ENCODE data around the gene PADI3. TPM values are rescaled to one million over a fixed set of nuclear protein-coding genes. Genes with fewer than 3 reads are reported as not detected.

Gene PADI3
- total and polyA plus RNA-seq, 4 donors, result 0.13 TPM; not detected in 3

DNA sequence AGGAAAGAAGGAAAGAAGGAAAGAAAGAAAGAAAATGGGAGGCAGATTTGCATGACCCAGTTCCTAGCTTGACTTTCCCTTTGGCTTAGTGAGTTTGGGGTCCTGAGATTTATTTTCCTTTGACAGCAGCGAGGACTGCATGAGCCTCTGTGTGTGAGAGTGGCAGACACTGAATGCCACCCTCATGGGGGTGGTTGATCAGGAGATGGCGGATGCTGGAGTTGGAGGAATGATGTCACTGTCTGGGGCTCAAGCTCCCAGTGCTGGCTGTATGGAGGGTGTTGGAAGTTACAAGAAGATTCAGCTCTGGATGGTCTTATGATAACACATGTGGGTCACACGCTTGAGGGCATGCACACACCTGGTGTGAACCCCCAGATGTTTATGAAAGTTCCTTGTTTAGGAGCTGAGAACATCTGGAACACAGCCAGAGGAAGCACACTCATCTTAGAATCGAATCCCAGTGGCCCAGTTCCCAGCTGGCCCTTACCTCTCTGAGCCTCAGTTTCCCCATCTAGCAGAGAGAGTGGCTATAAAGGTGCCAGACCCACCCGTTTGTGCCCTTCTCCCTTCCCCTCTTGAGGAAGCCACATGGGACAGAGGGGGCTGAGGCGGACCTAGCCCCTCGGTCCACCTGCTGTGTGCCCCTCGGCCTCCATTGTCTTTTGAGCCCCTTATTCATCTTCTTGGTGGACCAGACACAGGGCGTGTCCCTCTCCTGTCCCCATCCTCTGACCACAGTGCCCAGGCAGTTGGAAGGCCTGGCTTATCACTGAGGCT lies 64.8 kb downstream of the PADI3 start:
- Histone ChIP-seq H3K27me3 (ENCODE audit: control insufficient read depth in 3 of 3, insufficient read depth in 3 of 3, low read length in 2 of 3) (no peaks in the 10 kb centered on the region), H3K36me3 (ENCODE audit: control insufficient read depth in 4 of 4, insufficient read depth in 4 of 4, low read length in 4 of 4) (no peaks in the 10 kb centered on the region), H3K4me1 (ENCODE audit: control insufficient read depth in 5 of 5, insufficient read depth in 5 of 5, low read length in 5 of 5) (no peaks in the 10 kb centered on the region), H3K9ac (ENCODE audit: insufficient read depth in 1 of 2, low read length in 2 of 2) (no peak overlapping the region), H3K9me3 (ENCODE audit: control insufficient read depth in 4 of 4, insufficient read depth in 3 of 4, low read length in 3 of 4) (peaks cover 0 to 2% (median 0%) of the 10 kb centered on the region in 4 donors), H3K27ac (ENCODE audit: low read depth in 1 of 2, low read length in 1 of 2) (no peak overlapping the region), H3K4me3 (no peak overlapping the region)
- TF ChIP-seq, protein P1, sequence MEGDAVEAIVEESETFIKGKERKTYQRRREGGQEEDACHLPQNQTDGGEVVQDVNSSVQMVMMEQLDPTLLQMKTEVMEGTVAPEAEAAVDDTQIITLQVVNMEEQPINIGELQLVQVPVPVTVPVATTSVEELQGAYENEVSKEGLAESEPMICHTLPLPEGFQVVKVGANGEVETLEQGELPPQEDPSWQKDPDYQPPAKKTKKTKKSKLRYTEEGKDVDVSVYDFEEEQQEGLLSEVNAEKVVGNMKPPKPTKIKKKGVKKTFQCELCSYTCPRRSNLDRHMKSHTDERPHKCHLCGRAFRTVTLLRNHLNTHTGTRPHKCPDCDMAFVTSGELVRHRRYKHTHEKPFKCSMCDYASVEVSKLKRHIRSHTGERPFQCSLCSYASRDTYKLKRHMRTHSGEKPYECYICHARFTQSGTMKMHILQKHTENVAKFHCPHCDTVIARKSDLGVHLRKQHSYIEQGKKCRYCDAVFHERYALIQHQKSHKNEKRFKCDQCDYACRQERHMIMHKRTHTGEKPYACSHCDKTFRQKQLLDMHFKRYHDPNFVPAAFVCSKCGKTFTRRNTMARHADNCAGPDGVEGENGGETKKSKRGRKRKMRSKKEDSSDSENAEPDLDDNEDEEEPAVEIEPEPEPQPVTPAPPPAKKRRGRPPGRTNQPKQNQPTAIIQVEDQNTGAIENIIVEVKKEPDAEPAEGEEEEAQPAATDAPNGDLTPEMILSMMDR (IDR thresholded peaks at IDR 0.05; ENCODE audit: control extremely low read depth, extremely low read depth), result no peak
- 78 to 85% methylated on average over 9 of the region's 9 CpGs for WGBS, 2 donors
- ATAC-seq (ENCODE audit: insufficient read depth, low FRiP score) (no peak), DNase-seq (no peak)

- no peaks in the 10 kb centered on the region for H3K36me3 ChIP-seq (ENCODE audit: control insufficient read depth in 4 of 4, insufficient read depth in 4 of 4, low read length in 4 of 4)
- WGBS, 2 donors, result 55 to 65% methylated on average over 8 to 9 of the region's 9 CpGs
- no peak overlapping the region for H3K9ac ChIP-seq (ENCODE audit: insufficient read depth in 1 of 2, low read length in 2 of 2)
- DNase-seq, result no peak
- peaks cover 0 to 2% (median 0%) of the 10 kb centered on the region in 4 donors for H3K9me3 ChIP-seq (ENCODE audit: control insufficient read depth in 4 of 4, insufficient read depth in 3 of 4, low read length in 3 of 4)
- ATAC-seq (ENCODE audit: insufficient read depth, low FRiP score), result no peak
- TF ChIP-seq, protein P1 (IDR thresholded peaks at IDR 0.05; ENCODE audit: control extremely low read depth, extremely low read depth), result no peak
- H3K4me3 ChIP-seq, result no peak overlapping the region
- H3K4me1 ChIP-seq (ENCODE audit: control insufficient read depth in 5 of 5, insufficient read depth in 5 of 5, low read length in 5 of 5), result no peaks in the 10 kb centered on the region
- H3K27ac ChIP-seq (ENCODE audit: low read depth in 1 of 2, low read length in 1 of 2), result no peak overlapping the region
- no peaks in the 10 kb centered on the region for H3K27me3 ChIP-seq (ENCODE audit: control insufficient read depth in 3 of 3, insufficient read depth in 3 of 3, low read length in 2 of 3)
Measured at GRCh38 chr1:17314491-17314971, 65.6 kb downstream of the PADI3 start.

DNA sequence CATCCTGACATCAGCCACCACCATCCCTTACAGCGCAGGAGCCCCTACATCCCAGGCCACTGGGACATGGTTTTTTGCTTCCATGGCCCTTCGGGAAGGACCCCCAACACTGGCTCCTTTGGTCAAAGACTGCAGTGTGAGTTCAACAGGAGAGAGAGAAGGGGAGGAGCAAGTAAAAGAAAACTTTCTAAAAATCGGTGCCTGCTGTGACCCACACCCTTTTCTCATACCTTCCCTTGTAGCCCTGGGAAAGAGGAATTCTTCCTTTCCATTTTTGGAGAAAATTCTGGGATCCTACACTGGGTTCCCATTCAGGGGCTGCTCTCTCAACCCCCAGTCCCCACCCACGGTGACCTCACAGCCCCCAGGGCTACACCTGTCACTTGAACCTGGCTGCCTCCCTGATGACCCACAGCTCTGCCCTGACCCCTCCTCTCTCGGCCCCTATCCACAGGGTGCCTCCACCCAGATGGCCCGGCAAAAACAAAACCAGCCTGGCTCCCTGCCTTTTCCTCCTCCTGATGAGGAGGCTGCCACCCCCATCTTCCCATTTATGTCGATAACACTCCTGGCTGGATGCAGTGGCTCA lies 66.7 kb downstream of the PADI3 start:
- Histone ChIP-seq H3K4me3 (no peak overlapping the region), H3K36me3 (ENCODE audit: control insufficient read depth in 4 of 4, insufficient read depth in 4 of 4, low read length in 4 of 4) (no peaks in the 10 kb centered on the region), H3K9ac (ENCODE audit: insufficient read depth in 1 of 2, low read length in 2 of 2) (no peak overlapping the region), H3K27me3 (ENCODE audit: control insufficient read depth in 3 of 3, insufficient read depth in 3 of 3, low read length in 2 of 3) (no peaks in the 10 kb centered on the region), H3K27ac (ENCODE audit: low read depth in 1 of 2, low read length in 1 of 2) (no peak overlapping the region), H3K4me1 (ENCODE audit: control insufficient read depth in 5 of 5, insufficient read depth in 5 of 5, low read length in 5 of 5) (no peaks in the 10 kb centered on the region), H3K9me3 (ENCODE audit: control insufficient read depth in 4 of 4, insufficient read depth in 3 of 4, low read length in 3 of 4) (peaks cover 0 to 5% (median 2%) of the 10 kb centered on the region in 4 donors)
- DNase-seq, result no peak
- ATAC-seq (ENCODE audit: insufficient read depth, low FRiP score), result no peak
- 50 to 74% methylated on average over 7 of the region's 7 CpGs for WGBS, 2 donors
- TF ChIP-seq, protein P1 (IDR thresholded peaks at IDR 0.05; ENCODE audit: control extremely low read depth, extremely low read depth), result no peak

All from lung (tissue), 12 donors.